ENCODE results near the gene SEMA4G. TPM values are rescaled to one million over a fixed set of nuclear protein-coding genes. Genes with fewer than 3 reads are reported as not detected.

The SEMA4G gene
- total RNA-seq, 1 experiment from 2014 or later = 4.7 TPM

GRCh38 chr10:100984672-100985177, 15.4 kb downstream of the SEMA4G start:
- POLR2A ChIA-PET = no interaction called here
- in situ Hi-C loops (cut with HindIII; ENCODE audit: low pct_unique_long_range_greater_than_20kb, low sequenced_read_pairs) (no loop called here), intact Hi-C loops (cut with micrococcal nuclease; ENCODE audit: unreplicated experiment) (no loop called here)
- CTCF ChIA-PET = interaction anchor here (0.6 kb wide), 1 partner anchor 56 kb away, joined by 17 read pairs; no protein-coding TSS in a partner anchor
- no peak for ATAC-seq
- Histone ChIP-seq H3K36me3 (ENCODE audit: control insufficient read depth, insufficient read depth, low read length) (peaks cover 12% of the 10 kb centered on the region), H3K4me1 (ENCODE audit: control insufficient read depth, insufficient read depth, low read length) (peaks cover 27% of the 10 kb centered on the region), H3K27me3 (ENCODE audit: control insufficient read depth, insufficient read depth, low read length) (no peaks in the 10 kb centered on the region), H3K9me3 (ENCODE audit: control insufficient read depth, insufficient read depth, low read depth, low read length) (no peaks in the 10 kb centered on the region), H3K4me3 (ENCODE audit: low read depth in 2 of 2, low read length in 2 of 2) (no peak overlapping the region), H3K27ac (ENCODE audit: low read length) (no peak overlapping the region)
- no peak for DNase-seq (ENCODE audit: low read depth, low spot score)
- TF ChIP-seq SIN3A (IDR thresholded peaks at IDR 0.05; ENCODE audit: borderline replicate concordance, insufficient read depth, low read depth, low read length) = no peak
- no peak for TF ChIP-seq POLR2AphosphoS5 (IDR thresholded peaks at IDR 0.05; ENCODE audit: low read depth, low read length)
- TF ChIP-seq TCF7L2 (IDR thresholded peaks at IDR 0.05; ENCODE audit: low read depth, low read length) = no peak
- no peak for TF ChIP-seq REST (IDR thresholded peaks at IDR 0.05; ENCODE audit: insufficient read depth in 1 of 2, low read depth in 2 of 2, low read length in 1 of 2)
- no peak for TF ChIP-seq CTCF (IDR thresholded peaks at IDR 0.05)
- no TSS peak for BruUV-seq (replicated peaks)

GRCh38 chr10:100985336-100985735, 16.0 kb downstream of the SEMA4G start:
- DNase-seq (ENCODE audit: low read depth, low spot score) (no peak), ATAC-seq (no peak)
- Histone ChIP-seq H3K9me3 (ENCODE audit: control insufficient read depth, insufficient read depth, low read depth, low read length) (no peaks in the 10 kb centered on the region), H3K4me3 (ENCODE audit: low read depth in 2 of 2, low read length in 2 of 2) (no peak overlapping the region), H3K36me3 (ENCODE audit: control insufficient read depth, insufficient read depth, low read length) (peaks cover 18% of the 10 kb centered on the region), H3K27ac (ENCODE audit: low read length) (no peak overlapping the region), H3K27me3 (ENCODE audit: control insufficient read depth, insufficient read depth, low read length) (no peaks in the 10 kb centered on the region), H3K4me1 (ENCODE audit: control insufficient read depth, insufficient read depth, low read length) (peaks cover 30% of the 10 kb centered on the region)
- 0 out of 2 replicates have a peak, but pooled peaks have one; percentile 28 for TF ChIP-seq POLR2AphosphoS5 (IDR thresholded peaks at IDR 0.05; ENCODE audit: low read depth, low read length)
- no peak for TF ChIP-seq CTCF (IDR thresholded peaks at IDR 0.05)
- ChIA-PET POLR2A (no interaction called here), CTCF (interaction anchor here (0.6 kb wide), 1 partner anchor 56 kb away, joined by 17 read pairs; no protein-coding TSS in a partner anchor)
- intact Hi-C loops (cut with micrococcal nuclease; ENCODE audit: unreplicated experiment) = no loop called here
- BruUV-seq (replicated peaks) = no TSS peak
- in situ Hi-C loops (cut with HindIII; ENCODE audit: low pct_unique_long_range_greater_than_20kb, low sequenced_read_pairs) = no loop called here
